GM21526 (cell line): ENCODE results near the gene GPC4.

Source experiments
- ATAC-seq: cut with Tn5 transposase; IDR thresholded peaks from one replicate; pipeline ENCODE4 v1.9.1; 2021; ENCODE audit warnings: moderate library complexity; ENCODE audit not compliant: unreplicated experiment, low FRiP score

Gene GPC4

GRCh38 chrX:133250184-133251100 is 164.8 kb downstream of the GPC4 start:
- ATAC-seq = no peak
